SK-N-SH treated with all-trans-retinoic acid at 6 μM for 48 hours (cell line): ENCODE measurements around the gene SSTR5.

ENCODE experiments used
- PATZ1 ChIP-seq: fragments of 250-450 bp; sonication (Bioruptor Pico); IDR thresholded peaks from 2 replicates; pipeline ENCODE4 v1.8.0; 2020; ENCODE audit warnings: mild to moderate bottlenecking, moderate library complexity, borderline replicate concordance
- POU6F1 ChIP-seq: fragments of 250-450 bp; sonication (Bioruptor Pico); IDR thresholded peaks from 2 replicates; pipeline ENCODE4 v1.8.0; 2021; ENCODE audit warnings: low read depth, mild to moderate bottlenecking, moderate library complexity, borderline replicate concordance
- RARB ChIP-seq: fragments of 250-450 bp; sonication (Bioruptor Pico); IDR thresholded peaks from 2 replicates; pipeline ENCODE4 v1.8.0; 2021; ENCODE audit warnings: mild to moderate bottlenecking, moderate library complexity
- ZFP3 ChIP-seq: fragments of 250-450 bp; sonication (Bioruptor Pico); IDR thresholded peaks from 2 replicates; pipeline ENCODE4 v1.5.0; 2020; ENCODE audit warnings: mild to moderate bottlenecking, moderate library complexity

- TF ChIP-seq RARB (CRISPR knock-in tag) (no peak), POU6F1 (CRISPR knock-in tag) (no peak), PATZ1 (CRISPR knock-in tag) (no peak), ZFP3 (CRISPR knock-in tag) (no peak)
Measured at GRCh38 chr16:1127101-1127500, 54.6 kb downstream of the SSTR5 start.
